MV-4-11 (cell line): Measurements from ENCODE around the gene CYB561A3.

Experiments used
- DNase-seq: peaks from one replicate; lab custom pipeline; 2025; lab: John Stamatoyannopoulos, UW

Gene CYB561A3

DNA sequence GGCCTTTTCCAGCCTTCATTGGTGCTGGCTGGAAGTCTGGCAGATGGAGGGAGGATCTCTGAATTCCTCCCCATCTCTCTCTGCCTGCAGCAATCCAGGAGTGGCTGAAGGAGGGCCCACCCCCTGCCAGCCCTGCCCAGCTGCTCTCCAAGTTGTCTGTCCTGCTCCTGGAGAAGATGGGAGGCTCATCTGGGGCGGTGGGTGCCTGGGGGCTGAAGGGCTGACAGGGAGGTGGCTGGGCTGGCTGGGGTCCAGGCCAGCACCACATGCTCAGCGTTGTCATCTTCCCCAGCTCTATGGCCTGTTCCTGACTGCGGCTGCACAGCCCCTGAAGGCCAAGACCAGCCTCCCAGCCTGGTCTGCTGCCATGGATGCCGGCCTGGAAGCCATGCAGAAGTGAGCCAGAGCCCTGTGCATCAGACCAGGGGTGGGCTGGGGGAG lies 16.5 kb downstream of the CYB561A3 start:
- DNase-seq: no peak

DNA sequence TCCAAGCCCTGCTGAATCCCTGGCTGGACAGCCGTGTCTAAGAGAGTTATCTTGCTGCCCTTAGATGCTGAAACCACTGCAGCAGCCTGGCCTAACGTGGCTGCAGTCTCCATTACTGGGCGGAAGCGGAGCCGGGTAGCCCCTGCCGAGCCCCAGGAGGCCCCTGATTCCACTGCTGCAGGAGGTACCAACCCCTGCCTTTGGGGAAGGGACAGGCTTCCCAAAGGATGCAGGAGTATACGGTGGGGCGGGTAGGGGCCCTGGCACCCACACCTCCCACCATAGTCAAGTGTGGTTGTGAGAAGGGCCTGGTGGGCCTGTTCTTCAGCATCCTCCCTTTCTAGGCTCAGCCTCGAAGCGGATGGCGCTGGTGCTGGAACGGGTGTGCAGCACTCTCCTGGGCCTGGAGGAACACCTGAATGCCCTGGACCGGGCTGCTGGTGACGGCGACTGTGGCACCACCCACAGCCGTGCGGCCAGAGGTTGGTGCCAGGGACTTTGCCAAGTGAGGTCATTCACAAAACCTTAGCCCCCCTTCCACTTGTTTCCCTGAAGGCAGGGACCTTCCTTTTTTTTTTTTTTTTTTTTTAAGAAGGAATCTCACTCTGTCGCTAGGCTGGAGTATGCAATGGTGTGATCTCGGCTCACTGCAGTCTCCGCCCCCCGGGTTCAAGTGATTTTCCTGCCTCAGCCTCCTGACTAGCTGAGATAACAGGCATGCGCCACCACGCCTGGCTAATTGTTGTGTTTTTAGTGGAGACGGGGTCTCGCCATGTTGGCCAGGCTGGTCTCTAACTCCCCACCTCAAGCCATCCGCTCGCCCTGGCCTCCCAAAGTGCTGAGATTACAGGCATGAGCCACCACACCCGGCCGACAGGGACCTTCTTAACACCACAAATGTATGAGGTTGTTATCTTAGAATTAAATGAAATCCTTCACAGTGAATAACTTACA lies 17.6 kb downstream of the CYB561A3 start:
- DNase-seq: no peak

DNA sequence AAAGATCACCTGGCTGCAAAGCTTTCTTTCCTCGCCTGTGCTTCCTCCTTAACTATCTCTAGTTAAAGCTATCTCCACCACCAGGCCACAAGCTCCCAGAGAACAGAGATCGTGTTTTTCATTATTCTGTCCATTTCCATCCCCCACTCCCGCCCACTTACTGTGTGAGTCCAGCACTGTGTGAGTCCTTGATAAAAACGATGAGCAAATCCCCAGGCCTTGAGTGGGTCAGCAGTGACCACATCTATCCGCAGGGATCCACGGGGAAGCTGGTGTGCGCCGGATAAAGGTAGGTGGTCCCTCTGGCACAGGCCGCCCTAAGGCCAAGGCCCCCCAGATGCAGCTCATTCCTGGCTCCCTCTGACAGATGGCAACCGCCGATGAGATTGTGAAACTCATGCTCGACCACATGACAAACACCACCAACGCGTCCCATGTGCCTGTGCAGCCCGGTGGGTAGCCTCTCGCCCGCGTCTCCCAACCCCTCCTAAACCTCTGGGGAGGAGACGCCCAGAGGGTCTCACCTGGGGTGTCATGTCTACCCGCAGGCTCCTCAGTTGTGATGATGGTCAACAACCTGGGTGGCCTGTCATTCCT lies 19.4 kb downstream of the CYB561A3 start:
- no peak for DNase-seq

DNA sequence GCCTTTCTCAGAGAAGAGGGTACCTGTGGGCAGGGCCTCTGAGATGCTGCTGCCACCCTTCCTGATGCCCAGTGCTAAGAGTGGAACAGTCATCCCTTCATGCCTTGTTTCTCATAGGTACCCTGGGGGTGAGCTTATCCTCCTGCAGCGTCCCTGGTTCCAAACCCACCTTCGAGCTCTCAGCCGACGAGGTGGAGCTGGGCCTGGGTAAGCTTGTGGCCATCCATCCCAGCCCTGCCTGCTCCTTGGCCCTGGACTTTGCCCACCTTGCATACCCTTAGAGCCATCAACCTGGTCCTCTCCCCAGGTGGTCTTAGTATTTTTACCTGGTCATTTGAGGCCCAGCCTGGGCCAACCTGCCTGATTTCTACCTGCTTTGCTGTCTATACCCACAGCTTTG lies 20.0 kb downstream of the CYB561A3 start:
- no peak for DNase-seq

DNA sequence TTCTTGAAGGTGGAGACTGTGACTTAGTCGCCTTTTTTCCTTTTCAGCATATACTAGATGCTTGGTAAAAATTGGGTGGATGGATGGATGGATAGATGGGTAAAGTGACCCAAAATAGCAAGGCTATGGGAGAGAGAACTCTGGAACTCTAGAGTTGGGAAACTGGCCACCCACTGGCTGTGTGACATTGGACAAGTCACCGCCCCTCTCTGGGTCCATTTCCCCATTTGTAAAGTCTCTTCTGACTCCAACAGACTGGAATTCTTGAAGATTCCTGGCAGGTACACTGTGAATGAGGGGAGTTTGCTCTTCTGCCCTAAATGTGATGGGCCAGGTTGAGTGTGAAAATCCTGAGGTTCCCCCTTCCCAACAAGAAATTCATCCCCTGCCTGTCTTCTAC lies 20.7 kb downstream of the CYB561A3 start:
- no peak for DNase-seq

DNA sequence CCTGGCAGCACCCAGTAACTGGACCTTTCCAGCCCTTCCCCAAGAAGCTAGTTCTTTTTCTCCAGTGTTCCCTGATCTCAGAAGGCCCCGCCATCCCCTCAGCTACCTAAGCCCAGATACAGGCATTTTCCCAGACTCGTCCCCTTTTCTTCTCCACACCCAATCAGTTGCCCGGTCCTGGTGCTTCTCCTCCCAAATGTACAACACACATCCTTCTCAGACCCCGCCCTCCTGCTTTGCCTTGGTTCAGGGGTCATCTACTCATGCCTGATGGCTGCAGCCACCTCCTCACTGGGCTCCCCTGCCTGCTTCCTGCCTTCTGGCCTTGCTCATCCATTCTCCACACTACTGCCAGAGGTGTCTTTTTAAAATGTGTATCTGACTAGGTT lies 22.2 kb downstream of the CYB561A3 start:
- no peak for DNase-seq

DNA sequence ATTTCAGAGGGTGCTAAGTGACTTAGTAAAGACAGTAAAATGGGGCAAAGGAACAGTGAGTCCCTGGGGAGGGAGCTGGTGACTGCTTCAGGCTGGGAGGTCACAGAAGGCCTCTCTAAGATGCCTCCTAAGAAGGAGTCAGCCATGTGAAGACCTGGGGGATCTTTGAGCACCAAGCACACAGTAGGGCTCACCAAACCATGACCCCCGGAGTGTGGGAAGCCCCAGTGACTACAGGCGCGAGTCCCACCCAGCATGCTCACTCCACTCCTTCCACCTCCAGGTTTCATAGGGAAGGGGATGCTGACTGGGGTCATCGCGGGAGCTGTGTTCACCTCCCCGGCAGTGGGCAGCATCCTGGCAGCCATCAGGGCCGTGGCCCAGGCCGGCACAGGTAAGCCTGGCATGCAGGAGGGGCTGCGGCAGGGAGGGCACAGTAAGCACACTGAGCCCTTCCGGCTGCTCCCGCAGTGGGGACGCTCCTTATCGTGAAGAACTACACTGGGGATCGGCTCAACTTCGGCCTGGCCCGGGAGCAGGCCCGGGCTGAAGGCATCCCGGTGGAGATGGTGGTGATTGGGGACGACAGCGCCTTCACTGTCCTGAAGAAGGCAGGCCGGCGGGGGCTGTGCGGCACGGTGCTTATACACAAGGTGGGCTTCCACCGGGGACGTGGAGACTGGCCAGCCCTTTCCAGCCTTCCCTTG lies 22.7 kb downstream of the CYB561A3 start:
- DNase-seq: no peak

DNA sequence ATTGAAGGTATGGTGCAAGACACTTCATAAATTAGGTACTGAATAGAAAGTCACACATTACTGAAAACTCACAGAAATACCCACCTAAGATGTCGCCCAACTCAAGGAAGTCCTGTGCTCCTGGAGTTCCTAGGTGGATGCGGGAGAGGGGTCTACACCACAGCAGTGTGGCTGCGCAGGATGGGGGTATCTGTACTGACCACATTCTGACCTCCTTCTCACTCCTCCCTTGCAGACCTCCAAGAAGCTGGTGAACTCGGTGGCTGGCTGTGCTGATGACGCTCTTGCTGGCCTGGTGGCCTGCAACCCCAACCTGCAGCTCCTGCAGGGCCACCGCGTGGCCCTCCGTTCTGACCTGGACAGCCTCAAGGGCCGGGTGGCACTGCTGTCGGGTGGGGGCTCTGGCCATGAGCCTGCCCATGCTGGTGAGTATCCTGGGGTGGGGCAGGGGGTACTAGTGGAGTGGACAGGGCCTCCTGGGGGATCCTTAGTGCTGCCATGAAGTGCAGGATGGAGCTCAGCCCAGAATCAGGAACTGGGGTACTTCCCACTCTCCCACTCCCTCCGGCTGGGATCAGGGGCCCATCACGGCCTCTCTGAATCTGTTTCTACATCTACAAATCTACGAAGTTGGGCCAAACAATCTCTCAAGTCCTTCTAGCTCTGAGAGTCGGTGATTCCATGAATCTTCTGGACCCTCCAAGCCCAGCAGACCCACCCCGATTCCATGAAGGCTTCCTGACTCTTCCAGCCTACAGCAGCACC lies 23.8 kb downstream of the CYB561A3 start:
- DNase-seq: no peak

DNA sequence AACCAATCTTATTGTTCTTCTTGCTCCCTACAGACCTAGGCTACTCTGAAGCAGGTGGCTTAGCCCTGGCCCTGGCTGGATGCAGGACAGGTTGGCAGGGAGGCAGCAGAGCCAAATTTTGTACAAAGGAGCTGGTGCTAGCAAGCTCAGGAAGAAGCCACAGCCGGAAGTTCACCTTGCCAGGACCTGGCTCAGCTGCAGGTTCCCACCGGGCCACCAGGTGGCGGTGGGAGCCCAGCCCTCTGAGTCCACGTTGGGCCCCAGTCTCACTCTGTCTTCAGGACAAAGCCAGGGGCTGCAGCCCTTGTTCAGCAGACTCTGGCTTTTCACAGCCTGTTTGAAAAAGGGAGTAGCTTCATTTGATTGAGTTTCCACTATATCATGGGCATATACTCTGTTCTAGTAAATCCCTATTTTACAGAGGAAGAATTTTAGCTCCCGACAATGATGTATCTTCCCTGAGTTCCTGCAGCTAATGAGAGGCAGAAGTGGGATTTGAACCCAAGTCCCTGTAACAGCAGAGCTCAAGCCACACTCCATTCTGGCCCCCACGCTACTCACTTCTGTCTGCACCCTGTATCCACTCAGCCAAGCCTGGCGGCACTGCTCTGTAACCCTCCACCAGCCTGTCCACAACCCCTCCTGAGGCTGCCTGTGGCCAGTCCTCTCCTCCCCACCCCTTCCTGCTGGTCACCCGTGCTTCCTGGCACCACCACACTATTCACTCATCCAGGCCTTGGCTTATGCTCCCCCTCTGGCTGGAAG lies 25.3 kb downstream of the CYB561A3 start:
- DNase-seq: peak; percentile 52

DNA sequence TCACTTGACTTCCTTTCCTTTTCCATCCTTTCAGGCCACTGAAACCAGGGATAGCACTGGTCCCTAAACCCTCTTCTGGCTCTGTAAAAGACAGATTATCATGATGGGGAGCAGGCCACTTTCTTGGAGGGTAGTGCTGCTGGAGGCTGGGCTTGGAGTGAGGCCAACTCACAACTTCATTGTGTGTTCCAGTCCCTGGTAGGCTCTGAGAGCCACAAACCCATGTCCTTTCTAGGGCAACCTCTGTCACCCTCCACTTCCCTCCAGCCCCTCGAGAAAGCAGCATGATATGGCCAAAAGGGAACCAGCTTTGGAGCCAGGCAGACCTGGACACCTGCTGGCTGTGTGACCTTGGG lies 26.3 kb downstream of the CYB561A3 start:
- DNase-seq: no peak

DNA sequence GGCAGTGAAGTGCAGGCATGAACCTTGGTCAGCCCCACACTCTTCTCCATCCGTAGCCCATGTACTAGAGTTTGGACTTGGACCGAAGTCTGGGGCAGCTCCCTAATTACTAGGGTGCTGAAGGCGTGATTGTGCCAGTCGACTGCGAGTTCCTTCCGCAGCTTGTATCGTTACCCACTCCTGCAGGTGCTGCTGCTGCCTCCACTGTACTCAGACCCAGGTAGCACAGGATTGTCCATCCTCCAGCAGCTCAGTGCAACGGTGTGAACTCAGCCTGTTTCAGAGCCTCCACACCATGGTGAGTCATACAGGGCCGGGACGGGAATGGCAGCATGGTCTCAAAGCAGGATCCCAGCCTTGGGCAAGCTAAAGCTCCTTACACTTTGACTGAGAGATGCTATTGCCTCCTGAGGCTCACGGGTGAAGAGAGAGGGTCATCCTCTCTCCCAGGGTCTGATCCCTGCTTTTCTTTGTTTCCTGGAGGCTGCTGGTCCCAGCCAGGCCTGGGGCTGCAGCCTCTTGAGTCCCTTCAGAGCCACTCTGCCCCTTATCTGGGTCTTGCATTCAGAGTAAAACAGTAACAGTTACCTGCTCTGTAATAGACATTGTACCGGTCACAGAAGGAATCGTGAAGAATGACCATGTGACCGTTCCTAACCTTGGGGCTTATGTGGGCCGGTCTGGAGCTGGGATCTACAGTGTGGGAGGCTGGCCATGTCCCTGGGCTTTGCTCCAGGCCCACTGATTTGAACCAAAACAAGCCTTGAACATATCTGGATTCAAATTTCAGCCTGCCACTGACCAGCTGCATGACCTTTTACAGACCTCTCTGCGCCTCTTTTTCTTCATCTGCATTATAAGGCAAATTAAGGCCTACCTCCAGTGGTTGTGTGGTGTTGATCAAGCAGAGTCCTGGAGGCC lies 27.0 kb downstream of the CYB561A3 start:
- no peak for DNase-seq

DNA sequence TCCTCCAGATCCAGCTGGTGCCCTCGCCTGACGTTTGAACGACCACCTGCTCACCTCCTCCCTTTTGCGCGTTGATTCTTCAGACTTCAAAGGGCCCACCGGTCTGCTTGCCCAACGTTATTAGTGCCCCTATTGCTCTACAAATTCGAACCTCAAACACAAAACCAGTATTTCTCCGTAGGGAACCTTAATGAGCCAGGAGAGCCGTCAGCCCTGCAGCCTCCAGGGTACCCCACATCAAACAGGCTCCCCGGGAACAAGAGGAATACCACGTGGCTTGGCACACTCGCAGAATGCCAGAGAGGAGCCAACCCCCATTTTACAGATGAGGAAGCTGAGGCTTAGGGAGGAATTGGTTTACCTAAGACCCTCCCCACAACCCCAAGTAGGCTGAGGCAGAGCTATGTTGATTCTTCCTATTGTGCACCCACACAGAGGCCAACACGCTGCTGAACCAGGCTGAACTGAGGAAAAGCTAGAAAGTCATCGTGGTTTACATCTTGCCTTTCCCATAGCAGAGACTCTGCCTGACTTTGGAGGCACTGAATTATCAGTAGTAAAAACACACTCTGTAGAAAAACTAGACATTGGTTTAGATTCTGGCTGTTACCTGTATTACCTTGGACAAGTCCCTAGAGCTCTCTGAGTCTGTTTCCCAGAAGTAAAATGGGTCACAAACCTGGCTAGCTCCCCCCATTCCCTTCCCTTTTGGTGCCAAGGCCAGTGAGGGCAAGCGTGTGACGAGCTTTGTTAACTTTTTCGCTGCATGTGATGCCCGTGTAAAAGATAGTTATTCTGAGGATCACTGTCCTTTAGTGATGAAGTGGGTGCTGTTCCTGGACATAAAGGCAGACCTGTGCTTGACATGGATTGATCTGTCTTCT lies 27.9 kb downstream of the CYB561A3 start:
- no peak for DNase-seq

DNA sequence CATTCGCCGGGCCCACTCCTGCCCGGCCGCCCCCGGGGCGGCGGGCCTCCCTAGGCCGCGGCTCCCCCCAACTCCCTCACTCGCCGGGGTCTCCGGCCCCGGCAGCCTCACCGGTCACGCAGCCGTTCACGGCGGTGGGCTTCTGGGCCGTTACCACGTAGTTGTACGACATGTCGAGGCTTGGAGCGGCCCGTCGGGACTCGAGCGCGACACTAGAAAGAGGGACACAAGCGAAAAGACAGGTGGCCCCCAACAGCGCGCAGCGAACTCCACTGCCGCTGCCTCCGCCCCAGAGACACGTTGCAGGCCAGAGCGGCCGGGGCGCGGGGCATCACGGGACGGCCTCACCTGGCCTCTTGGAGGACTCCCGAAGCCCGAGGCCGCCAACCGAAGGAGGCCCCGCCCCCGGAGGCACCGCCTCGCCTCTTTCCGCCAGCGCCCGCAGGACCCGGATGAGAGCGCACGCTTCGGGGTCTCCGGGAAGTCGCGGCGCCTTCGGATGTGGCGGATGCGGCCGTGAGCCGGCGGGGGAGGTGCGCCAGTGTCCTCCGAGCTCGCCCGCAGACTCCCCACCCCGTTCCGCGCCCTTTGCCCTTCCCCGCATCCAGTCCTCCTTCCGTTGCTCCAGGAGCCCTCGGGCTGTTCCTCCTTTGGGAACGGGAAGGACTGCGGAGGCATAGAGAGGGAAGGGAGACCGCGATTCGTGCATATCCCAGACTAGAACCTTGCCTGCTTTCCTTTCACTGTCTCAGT lies 28.7 kb downstream of the CYB561A3 start, which contains the start of the genes DDB1 and TKFC:
Gene DDB1 (minus strand): TSS at position 309 of the 753 bp plus-strand sequence. CDS start 137 bp downstream, at position 172.
Gene TKFC (plus strand): TSS at position 432 of the 753 bp plus-strand sequence. CDS start 1,501 bp downstream, outside the sequence.
- peak; percentile 83 for DNase-seq

DNA sequence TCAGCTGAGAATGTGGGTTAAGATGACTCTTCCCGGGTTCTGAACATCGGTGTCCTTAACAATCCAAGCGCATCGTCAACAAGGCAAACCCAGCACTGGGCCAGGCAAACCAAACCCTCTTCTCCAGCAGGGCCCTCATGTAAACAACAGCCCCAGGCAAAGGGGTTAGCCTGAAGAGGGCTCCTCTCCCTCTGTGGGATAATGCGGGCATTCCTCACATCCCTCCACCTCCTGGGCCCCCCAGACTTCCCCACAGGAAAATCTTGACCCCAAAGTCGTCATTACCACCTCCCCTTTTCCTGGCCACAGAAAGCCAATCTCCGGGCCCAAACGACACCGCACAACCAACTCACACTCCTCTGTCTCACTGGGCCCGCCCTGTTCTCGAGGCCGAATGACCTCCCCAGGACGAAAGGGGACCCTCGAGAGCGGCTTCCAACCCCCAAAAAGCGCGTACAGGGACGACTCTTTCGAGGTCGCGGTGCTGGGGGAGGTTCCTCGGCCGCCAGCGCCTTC lies 29.3 kb downstream of the CYB561A3 start:
- no peak for DNase-seq

DNA sequence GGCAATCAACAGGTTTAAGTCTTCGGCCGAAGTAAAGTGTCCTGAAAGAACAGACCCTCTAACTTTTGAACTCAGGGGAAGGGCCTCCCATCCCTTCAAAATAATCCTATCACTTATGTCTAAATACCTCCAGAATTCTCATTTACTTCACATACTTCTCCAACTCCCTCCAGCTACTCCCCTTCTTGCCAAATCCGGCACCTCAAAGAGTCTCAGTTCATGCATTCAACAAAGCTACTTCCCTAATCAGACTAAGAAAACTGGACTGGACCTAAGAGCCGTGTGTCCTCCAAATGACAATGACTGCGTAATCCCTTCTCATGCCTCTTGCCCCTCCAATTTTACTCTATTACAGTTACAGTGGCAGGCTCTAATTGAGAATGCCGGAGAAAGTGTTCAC lies 30.0 kb downstream of the CYB561A3 start:
- peak; percentile 67 for DNase-seq

DNA sequence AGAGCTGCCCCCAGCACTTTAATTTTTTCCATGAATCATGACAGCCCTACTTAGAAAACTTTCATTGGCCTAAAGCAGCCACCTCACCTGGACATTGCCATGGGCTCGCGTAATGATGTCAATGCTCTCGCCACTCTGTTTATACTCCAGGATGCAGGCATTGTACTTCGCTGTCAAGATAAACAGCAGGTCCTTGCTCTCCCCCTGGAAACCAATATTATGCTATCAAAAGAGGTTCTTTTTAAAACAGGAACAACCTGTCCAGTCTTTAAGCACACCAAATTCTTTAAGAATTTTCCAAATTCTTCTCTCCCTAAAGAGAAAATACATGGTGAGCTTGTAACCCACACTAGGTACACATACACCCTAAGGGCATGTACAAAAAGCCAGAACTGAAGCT lies 31.8 kb downstream of the CYB561A3 start:
- DNase-seq: no peak

DNA sequence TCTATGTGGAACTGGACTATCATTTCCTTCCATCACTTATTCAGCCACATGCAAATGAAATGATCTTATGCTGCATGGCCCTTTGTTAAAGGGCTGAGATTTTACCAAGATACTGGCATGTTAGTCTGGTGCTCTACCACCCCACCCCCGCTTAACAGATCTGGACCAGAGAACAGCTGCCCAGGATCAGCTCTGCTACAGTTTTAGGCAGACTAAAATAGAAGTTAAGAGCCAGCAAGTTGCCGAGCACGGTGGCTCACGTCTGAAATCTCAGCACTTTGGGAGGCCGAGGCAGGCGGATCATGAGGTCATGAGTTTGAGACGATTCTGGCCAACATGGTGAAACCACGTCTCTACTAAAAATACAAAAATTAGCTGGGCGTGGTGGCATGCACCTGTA lies 33.3 kb downstream of the CYB561A3 start:
- DNase-seq: no peak

DNA sequence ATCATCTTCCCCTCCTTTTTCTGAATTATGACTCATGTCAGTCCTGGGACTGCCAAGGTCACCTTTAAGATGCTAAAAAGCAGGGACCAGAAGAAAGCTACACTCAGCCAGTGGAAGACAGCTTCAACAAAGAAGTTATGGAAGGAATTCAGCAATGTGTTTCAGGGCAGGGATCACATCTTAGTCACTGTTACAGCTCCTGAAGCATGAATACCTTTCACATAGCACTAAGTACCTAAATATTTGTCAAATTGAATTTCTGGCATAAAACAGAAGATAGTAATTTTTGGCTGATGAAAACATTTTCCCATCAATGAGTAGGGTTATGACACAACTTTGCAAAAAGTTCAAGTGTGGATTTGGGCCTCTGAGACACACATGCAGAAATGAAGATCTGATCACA lies 34.0 kb downstream of the CYB561A3 start:
- no peak for DNase-seq
